Adrenal gland (tissue), 12 donors: ENCODE results near the gene SNCG. TPM values are rescaled to one million over a fixed set of nuclear protein-coding genes. Genes with fewer than 3 reads are reported as not detected.

Source experiments
- DNase-seq, 7 donors: peaks; one replicate each; pipeline ENCODE4 v3.0.0-alpha.2; 2019 to 2020
- H3K27ac ChIP-seq, 5 donors: fragments of 200-600 bp; sonication (generic) in 4 of 5; 1 replicate in 3 of 5; 2 replicates in 2 of 5; pipeline versions ENCODE4 v1.5.1 to v1.8.0; 2016 to 2020; ENCODE audit warnings: mild to moderate bottlenecking in 1 of 5
- H3K27me3 ChIP-seq: fragments of 200-600 bp; 2 replicates; pipeline ENCODE4 v1.8.0; 2021
- H3K36me3 ChIP-seq, 2 donors: fragments of 200-600 bp; replicated peaks in 1 of 2; 1 replicate in 1 of 2; 2 replicates in 1 of 2; pipeline versions ENCODE4 v1.5.1 to v1.8.0; 2018 to 2022
- H3K4me1 ChIP-seq, 2 donors: fragments of 200-600 bp; replicated peaks in 1 of 2; 1 replicate in 1 of 2; 2 replicates in 1 of 2; pipeline versions ENCODE4 v1.5.1 to v1.8.0; 2018 to 2021
- H3K4me3 ChIP-seq, 4 donors: fragments of 200-600 bp; sonication (generic) in 3 of 4; one replicate each; pipeline ENCODE4 v1.5.1; 2016 to 2018
- H3K9me3 ChIP-seq, 3 donors: fragments of 200-600 bp; sonication (generic) in 1 of 3; replicated peaks in 1 of 3; 1 replicate in 2 of 3; 2 replicates in 1 of 3; pipeline versions ENCODE4 v1.5.1 to v1.8.0; 2016 to 2021
- POLR2A ChIP-seq, 2 donors: fragments of 450-650 bp; IDR thresholded peaks; one replicate each; pipeline ENCODE4 v1.6.1; 2017; ENCODE audit warnings: antibody characterized with exemption in 2 of 2, mild to moderate bottlenecking in 2 of 2, moderate library complexity in 1 of 2
- WGBS, 4 donors: extraction: QIAGEN DNeasy Blood & Tissue Kit in 2 of 4; methylation state at CpG; one replicate each; pipeline versions ENCODE4 v1.1.5 to v1.1.7; 2013 to 2017; 5-methylcytosine and 5-hydroxymethylcytosine counted together
- intact Hi-C, 2 donors: fragments of 100-400 bp; cut with DNase I; formaldehyde crosslinking; loops; one replicate each; pipeline versions ENCODE4 v1.14.1 to v1.15.0; 2022 to 2023
- polyA plus RNA-seq, 3 donors: library from polyadenylated mRNA; stranded (reverse); fragments of 200-250 nt in 2 of 3; fragments of 350-450 nt in 1 of 3; fragmentation: Illumina TruSeq in 1 of 3; extraction: RNeasy Lipid Tissue Mini Kit (QIAGEN cat#74804) in 1 of 3; gene quantifications; one replicate each; pipeline ENCODE4 v1.2.3, GENCODE V29; 2013 to 2014
- total RNA-seq, 9 donors: library from RNA; depleted of rRNA in 4 of 9; stranded (reverse); fragments of >200 nt in 4 of 9; fragments of 120-200 nt in 1 of 9; fragmentation: NEBNext Ultra II Directional in 1 of 9; extraction: Animal tissue kit (Norgen Biotek cat#: 25700) in 1 of 9; gene quantifications; one replicate each; pipeline versions ENCODE4 v1.1.0 to v1.2.4, GENCODE V29; 2013 to 2023
- TF ChIP-seq, protein P1 (sequence below), 6 experiments: fragments of 450-650 bp in 4 of 6; fragments of 200-600 bp in 2 of 6; sonication (generic) in 1 of 6; IDR thresholded peaks; 1 replicate in 5 of 6; 2 replicates in 1 of 6; pipeline versions ENCODE4 v1.5.1 to v1.8.0; 2016 to 2021; ENCODE audit warnings: antibody characterized with exemption in 6 of 6, mild to moderate bottlenecking in 2 of 6, moderate library complexity in 1 of 6
- donor health status: healthy with polysubstance abuse.
- donor health status: Bipolar disorder and iron deficiency.
- donor health status: DM: yes; HTN: yes; CAD: no.
- donor health status: DM: no; HTN: no; CAD: no.
- donor health status: DM: no; HTN: no; CAD: no.
- donor health status: DM: yes; HTN: yes; CAD: no.

SNCG gene
- total and polyA plus RNA-seq, 12 donors = 176 to 1,580 (median 448) TPM

DNA sequence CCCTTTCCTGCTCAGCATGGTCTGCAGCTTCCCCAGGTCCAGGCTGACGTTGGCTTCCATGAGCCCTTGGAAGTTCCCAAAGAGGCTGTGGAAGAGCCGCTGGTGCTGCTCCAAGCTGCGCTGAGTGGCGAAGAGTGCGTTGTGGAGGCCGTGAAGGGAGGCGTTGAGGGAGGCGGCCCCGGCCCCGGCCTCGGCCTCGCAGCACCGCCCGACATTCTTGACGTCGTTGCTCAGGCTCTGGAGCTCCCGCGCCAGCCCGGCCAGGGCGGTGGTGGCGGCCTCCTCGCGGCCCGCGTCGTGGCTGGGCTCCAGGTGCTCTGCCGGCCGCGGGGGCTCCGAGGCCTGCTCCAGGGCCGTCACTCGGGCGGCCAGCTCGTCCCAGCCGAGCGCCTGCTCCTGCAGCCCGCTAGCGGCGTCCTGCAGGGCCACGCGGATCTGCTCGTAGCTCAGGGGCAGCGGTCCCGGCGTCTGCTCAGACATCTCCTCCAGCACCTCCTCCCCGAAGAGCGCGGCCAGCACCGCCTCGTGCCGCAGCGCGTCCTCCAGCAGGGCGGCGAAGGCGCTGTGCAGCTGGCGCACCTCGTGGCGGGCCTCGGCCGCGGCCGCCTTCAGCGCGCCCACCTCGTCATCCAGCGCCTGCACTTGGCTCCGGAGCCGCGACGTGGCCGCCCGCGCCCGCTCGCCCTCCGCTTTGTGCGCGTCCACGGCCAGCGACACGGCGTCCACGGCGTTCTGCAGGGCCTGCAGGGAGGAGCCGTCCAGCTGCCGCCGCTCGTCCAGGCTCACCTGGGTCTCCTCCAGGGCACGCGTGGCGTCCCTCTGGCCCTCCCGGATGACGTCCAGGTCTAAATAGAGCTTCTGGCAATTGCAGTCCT lies 15.7 kb upstream of the SNCG start:
- DNase-seq = peak in 1 of 7 donors; percentile 52
- H3K9me3 ChIP-seq = no peaks in the 10 kb centered on the region
- no peaks in the 10 kb centered on the region for H3K36me3 ChIP-seq
- H3K4me3 ChIP-seq = no peak overlapping the region
- whole genome bisulfite sequencing, 4 donors = 83 to 96% (median 85%) methylated on average over 37 to 94 of the region's 94 CpGs
- no peaks in the 10 kb centered on the region for H3K27me3 ChIP-seq
- intact Hi-C loops = no loop called here
- no peak overlapping the region for H3K27ac ChIP-seq
- TF ChIP-seq, protein P1, sequence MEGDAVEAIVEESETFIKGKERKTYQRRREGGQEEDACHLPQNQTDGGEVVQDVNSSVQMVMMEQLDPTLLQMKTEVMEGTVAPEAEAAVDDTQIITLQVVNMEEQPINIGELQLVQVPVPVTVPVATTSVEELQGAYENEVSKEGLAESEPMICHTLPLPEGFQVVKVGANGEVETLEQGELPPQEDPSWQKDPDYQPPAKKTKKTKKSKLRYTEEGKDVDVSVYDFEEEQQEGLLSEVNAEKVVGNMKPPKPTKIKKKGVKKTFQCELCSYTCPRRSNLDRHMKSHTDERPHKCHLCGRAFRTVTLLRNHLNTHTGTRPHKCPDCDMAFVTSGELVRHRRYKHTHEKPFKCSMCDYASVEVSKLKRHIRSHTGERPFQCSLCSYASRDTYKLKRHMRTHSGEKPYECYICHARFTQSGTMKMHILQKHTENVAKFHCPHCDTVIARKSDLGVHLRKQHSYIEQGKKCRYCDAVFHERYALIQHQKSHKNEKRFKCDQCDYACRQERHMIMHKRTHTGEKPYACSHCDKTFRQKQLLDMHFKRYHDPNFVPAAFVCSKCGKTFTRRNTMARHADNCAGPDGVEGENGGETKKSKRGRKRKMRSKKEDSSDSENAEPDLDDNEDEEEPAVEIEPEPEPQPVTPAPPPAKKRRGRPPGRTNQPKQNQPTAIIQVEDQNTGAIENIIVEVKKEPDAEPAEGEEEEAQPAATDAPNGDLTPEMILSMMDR (IDR thresholded peaks at IDR 0.05) = no peak
- no peak for TF ChIP-seq POLR2A (IDR thresholded peaks at IDR 0.05)
- peaks cover 4 to 21% of the 10 kb centered on the region in 2 donors for H3K4me1 ChIP-seq

DNA sequence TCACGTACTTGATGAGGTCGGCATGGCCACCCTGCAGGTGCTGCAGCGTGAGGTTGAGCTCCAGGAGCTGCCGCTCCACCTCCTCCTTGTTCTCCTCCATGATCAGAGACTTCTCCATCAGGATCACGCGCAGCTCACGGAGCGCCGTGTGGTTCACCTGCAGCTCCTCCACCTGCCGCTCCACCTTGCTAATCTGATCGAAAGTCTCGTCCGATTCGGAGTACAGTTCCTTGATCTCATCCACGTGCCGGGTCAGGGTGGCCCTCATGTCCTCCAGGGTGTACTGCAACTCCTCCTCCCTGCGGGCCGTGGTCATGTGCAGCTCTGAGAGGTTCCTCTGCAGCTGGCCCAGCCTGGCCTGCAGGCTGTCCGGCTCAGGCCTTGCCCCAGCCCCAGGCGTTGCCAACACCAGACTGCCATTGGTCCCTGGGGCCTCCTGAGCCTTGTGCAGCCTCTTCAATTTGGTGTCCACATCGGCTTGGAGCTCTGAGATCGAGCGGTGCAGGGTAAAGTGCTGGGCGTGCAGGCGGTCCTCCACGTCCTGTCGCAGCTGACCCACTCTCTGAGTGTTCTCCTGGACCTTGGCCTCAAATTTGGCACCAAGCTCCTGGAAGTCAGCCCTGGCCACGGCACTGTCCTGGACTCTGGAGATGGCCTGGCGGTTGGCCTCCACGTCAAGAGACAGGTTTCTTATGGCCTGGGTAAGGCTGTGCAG lies 14.9 kb upstream of the SNCG start:
- peak in 6 of 7 donors; percentile 45 to 72 (median 62) for DNase-seq
- Histone ChIP-seq H3K27me3 (no peaks in the 10 kb centered on the region), H3K9me3 (no peaks in the 10 kb centered on the region), H3K4me3 (no peak overlapping the region), H3K4me1 (peaks cover 4 to 21% of the 10 kb centered on the region in 2 donors), H3K27ac (peak overlapping the region in 2 of 5 donors; percentile 12 to 58), H3K36me3 (no peaks in the 10 kb centered on the region)
- 79 to 86% (median 84%) methylated on average over 25 to 30 of the region's 30 CpGs for WGBS, 4 donors
- TF ChIP-seq, protein P1 (IDR thresholded peaks at IDR 0.05) = no peak
- no peak for TF ChIP-seq POLR2A (IDR thresholded peaks at IDR 0.05)
- intact Hi-C loops = no loop called here

DNA sequence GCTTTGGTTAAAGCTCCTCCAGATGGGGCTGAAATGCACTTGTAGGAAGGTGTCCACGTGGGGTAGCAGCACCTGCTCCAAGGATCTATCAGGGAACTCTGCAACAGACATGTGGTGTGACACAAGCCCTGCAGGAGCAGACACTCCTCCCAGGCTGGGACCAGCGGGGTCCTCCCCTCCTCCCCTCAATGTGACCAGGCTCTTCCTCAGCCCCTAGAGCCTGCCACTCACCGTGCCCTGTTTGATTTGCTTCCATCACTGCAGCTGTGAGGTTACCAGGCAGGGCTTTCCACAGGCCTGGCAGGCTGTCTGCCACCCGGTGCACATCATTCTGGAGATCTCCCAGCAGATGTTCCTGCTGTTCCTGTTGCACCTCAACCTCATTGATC lies 14.4 kb upstream of the SNCG start:
- peak in 4 of 7 donors; percentile 27 to 60 (median 40) for DNase-seq
- intact Hi-C loops = no loop called here
- Histone ChIP-seq H3K27me3 (no peaks in the 10 kb centered on the region), H3K36me3 (no peaks in the 10 kb centered on the region), H3K9me3 (no peaks in the 10 kb centered on the region), H3K27ac (peak overlapping the region in 2 of 5 donors; percentile 12 to 58), H3K4me3 (no peak overlapping the region), H3K4me1 (peaks cover 4 to 16% of the 10 kb centered on the region in 2 donors)
- TF ChIP-seq POLR2A (IDR thresholded peaks at IDR 0.05) = no peak
- TF ChIP-seq, protein P1 (IDR thresholded peaks at IDR 0.05) = no peak
- 43 to 65% (median 59%) methylated on average over 3 to 4 of the region's 4 CpGs for WGBS, 4 donors

DNA sequence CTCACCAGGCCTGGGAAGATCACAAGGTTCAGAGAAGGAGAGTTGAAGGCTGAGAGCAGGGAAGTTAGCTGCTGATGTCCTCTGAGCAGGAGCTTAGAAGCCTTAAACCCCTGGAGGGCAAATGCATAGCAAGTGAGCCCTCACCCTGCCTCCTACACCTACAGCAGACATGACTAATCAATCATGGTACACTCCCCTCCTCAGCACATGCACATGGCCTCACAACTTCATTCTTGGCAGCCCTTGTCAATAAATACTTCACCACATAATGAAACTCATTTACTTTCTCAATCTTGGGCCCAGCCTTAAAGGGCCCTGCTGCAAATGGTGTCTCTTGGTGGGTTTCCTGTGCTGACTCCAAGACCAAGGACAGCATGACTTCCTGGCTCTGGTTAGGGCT lies 13.9 kb upstream of the SNCG start:
- Histone ChIP-seq H3K4me3 (no peak overlapping the region), H3K36me3 (no peaks in the 10 kb centered on the region), H3K27ac (peak overlapping the region in 2 of 5 donors; percentile 12 to 58), H3K4me1 (peaks cover 4 to 13% of the 10 kb centered on the region in 2 donors), H3K9me3 (no peaks in the 10 kb centered on the region), H3K27me3 (no peaks in the 10 kb centered on the region)
- no peak for TF ChIP-seq POLR2A (IDR thresholded peaks at IDR 0.05)
- TF ChIP-seq, protein P1 (IDR thresholded peaks at IDR 0.05) = no peak
- intact Hi-C loops = no loop called here
- DNase-seq = no peak
